NCI-H345 (cell line): ENCODE results near the gene GHR.

Source experiments
- DNase-seq: peaks from one replicate; lab custom pipeline; 2025; lab: John Stamatoyannopoulos, UW

Gene GHR

GRCh38 chr5:42516282-42517042 lies 93.2 kb downstream of the GHR start:
- no peak for DNase-seq

- no peak for DNase-seq
Measured at GRCh38 chr5:42517164-42517563, 93.9 kb downstream of the GHR start.

GRCh38 chr5:42518595-42519221 lies 95.5 kb downstream of the GHR start:
- no peak for DNase-seq

- DNase-seq, result no peak
Measured at GRCh38 chr5:42520203-42520602, 97.0 kb downstream of the GHR start.

- DNase-seq, result no peak
Measured at GRCh38 chr5:42520957-42521356, 97.7 kb downstream of the GHR start.

- DNase-seq, result no peak
Measured at GRCh38 chr5:42521406-42521805, 98.2 kb downstream of the GHR start.

- DNase-seq, result no peak
Measured at GRCh38 chr5:42522783-42523182, 99.5 kb downstream of the GHR start.

GRCh38 chr5:42526179-42526578 lies 102.9 kb downstream of the GHR start:
- DNase-seq, result no peak

GRCh38 chr5:42531611-42532010 lies 108.4 kb downstream of the GHR start:
- DNase-seq, result no peak

- DNase-seq, result no peak
Measured at GRCh38 chr5:42542106-42542505, 118.9 kb downstream of the GHR start.

GRCh38 chr5:42543774-42544173 lies 120.5 kb downstream of the GHR start:
- DNase-seq, result no peak

- no peak for DNase-seq
Measured at GRCh38 chr5:42545038-42545437, 121.8 kb downstream of the GHR start.

GRCh38 chr5:42547141-42547540 lies 123.9 kb downstream of the GHR start:
- DNase-seq, result no peak

GRCh38 chr5:42547894-42548293 lies 124.7 kb downstream of the GHR start:
- no peak for DNase-seq

- DNase-seq, result no peak
Measured at GRCh38 chr5:42552597-42552996, 129.4 kb downstream of the GHR start.

GRCh38 chr5:42553461-42553860 lies 130.2 kb downstream of the GHR start:
- no peak for DNase-seq

GRCh38 chr5:42555010-42555409 lies 131.8 kb downstream of the GHR start:
- no peak for DNase-seq

- DNase-seq, result no peak
Measured at GRCh38 chr5:42555797-42556196, 132.6 kb downstream of the GHR start.

- DNase-seq, result no peak
Measured at GRCh38 chr5:42557689-42558088, 134.4 kb downstream of the GHR start.

GRCh38 chr5:42561656-42562055 lies 138.4 kb downstream of the GHR start:
- no peak for DNase-seq

- DNase-seq, result no peak
Measured at GRCh38 chr5:42564689-42565356, 141.6 kb downstream of the GHR start.

GRCh38 chr5:42566652-42567295 lies 143.5 kb downstream of the GHR start:
- DNase-seq, result no peak

- no peak for DNase-seq
Measured at GRCh38 chr5:42569325-42569724, 146.1 kb downstream of the GHR start.
